Mesendoderm (in vitro differentiated cells): ENCODE data around the gene ZNF333.

Experiments
- DNase-seq: peaks from one replicate; pipeline ENCODE4 v3.0.0; 2013
- H2AK5ac ChIP-seq: 2 replicates; pipeline ENCODE4 v1.6.1; 2013; ENCODE audit warnings: low read length, inconsistent platforms
- H2BK120ac ChIP-seq: 2 replicates; pipeline ENCODE4 v1.6.1; 2013; ENCODE audit warnings: low read depth, mild to moderate bottlenecking, low read length, moderate library complexity, mixed read lengths
- H2BK15ac ChIP-seq: replicated peaks from 2 replicates; pipeline ENCODE4 v1.6.1; 2013; ENCODE audit warnings: low read depth, mild to moderate bottlenecking, moderate library complexity
- H2BK5ac ChIP-seq: 2 replicates; pipeline ENCODE4 v1.6.1; 2013; ENCODE audit warnings: low read length, inconsistent platforms
- H3K18ac ChIP-seq: 2 replicates; pipeline ENCODE4 v1.6.1; 2013; ENCODE audit warnings: mild to moderate bottlenecking, low read length, mixed read lengths
- H3K23ac ChIP-seq: one replicate; pipeline ENCODE4 v1.6.1; 2013; ENCODE audit warnings: low read length
- H3K27ac ChIP-seq: 2 replicates; pipeline ENCODE4 v1.5.1; 2013; ENCODE audit warnings: low read depth, mild to moderate bottlenecking, inconsistent platforms, low read length, moderate library complexity
- H3K27me3 ChIP-seq: 2 replicates; pipeline ENCODE4 v1.6.1; 2013; ENCODE audit warnings: low read length, control low read depth, mild to moderate bottlenecking, inconsistent platforms; ENCODE audit not compliant: insufficient read depth, poor library complexity
- H3K36me3 ChIP-seq: 2 replicates; pipeline ENCODE4 v1.6.1; 2013; ENCODE audit warnings: low read length, inconsistent platforms; ENCODE audit not compliant: control insufficient read depth, insufficient read depth
- H3K4ac ChIP-seq: one replicate; pipeline ENCODE4 v1.6.1; 2013; ENCODE audit warnings: low read depth, mild to moderate bottlenecking, low read length, moderate library complexity
- H3K4me1 ChIP-seq: 2 replicates; pipeline ENCODE4 v1.6.1; 2013; ENCODE audit warnings: low read depth, low read length, inconsistent platforms; ENCODE audit not compliant: control insufficient read depth
- H3K4me2 ChIP-seq: 2 replicates; pipeline ENCODE4 v1.6.1; 2013; ENCODE audit warnings: low read length
- H3K4me3 ChIP-seq: 2 replicates; pipeline ENCODE4 v1.5.1; 2013; ENCODE audit warnings: mild to moderate bottlenecking, low read length
- H3K56ac ChIP-seq: one replicate; pipeline ENCODE4 v1.6.1; 2013; ENCODE audit warnings: low read length
- H3K79me1 ChIP-seq: 2 replicates; pipeline ENCODE4 v1.6.1; 2013; ENCODE audit warnings: low read length, inconsistent platforms
- H3K79me2 ChIP-seq: 2 replicates; pipeline ENCODE4 v1.6.1; 2013; ENCODE audit warnings: mild to moderate bottlenecking, low read length; ENCODE audit not compliant: control insufficient read depth, insufficient read depth
- H3K9ac ChIP-seq: 2 replicates; pipeline ENCODE4 v1.6.1; 2013; ENCODE audit warnings: low read length, inconsistent platforms
- H4K5ac ChIP-seq: one replicate; pipeline ENCODE4 v1.6.1; 2013; ENCODE audit warnings: low read length
- H4K8ac ChIP-seq: one replicate; pipeline ENCODE4 v1.6.1; 2013; ENCODE audit warnings: low read depth, mild to moderate bottlenecking, control low read depth, low read length, moderate library complexity
- WGBS: extraction: QIAGEN DNeasy Blood & Tissue Kit; methylation state at CpG from one replicate; pipeline ENCODE4 v1.1.7; 2013; ENCODE audit warnings: low lambda C conversion rate, missing lambda C conversion rate; ENCODE audit not compliant: insufficient coverage; ENCODE audit errors: extremely low coverage; 5-methylcytosine and 5-hydroxymethylcytosine counted together

ZNF333 gene

DNA sequence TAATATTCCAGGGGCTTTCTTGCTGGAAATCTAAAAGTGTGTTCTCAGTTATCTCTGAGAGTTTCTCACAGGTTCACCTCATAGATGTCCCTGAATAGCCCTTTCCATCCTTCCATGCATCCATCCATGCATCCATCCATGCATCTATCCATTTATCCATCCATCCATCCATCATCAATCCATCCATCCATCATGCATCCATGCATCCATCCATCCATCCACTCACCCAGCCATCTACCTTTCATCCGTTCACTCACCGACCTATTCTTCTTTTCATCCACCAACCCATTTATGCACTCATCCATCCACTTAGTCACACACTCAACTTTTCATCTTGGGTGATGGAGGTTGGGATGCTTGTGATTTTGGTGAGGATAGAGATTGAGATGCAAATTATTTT is 7.8 kb upstream of the ZNF333 start:
- no peak for DNase-seq
- no peak overlapping the region for H3K4me2 ChIP-seq
- no peak overlapping the region for H3K18ac ChIP-seq
- H2AK5ac ChIP-seq: no peak overlapping the region
- H3K23ac ChIP-seq: no peak overlapping the region
- H3K4me3 ChIP-seq: no peak overlapping the region
- H3K4me1 ChIP-seq: no peaks in the 10 kb centered on the region
- WGBS: 100% methylated on average over 2 of the region's 2 CpGs
- no peak overlapping the region for H4K8ac ChIP-seq
- H4K5ac ChIP-seq: no peak overlapping the region
- no peaks in the 10 kb centered on the region for H3K79me1 ChIP-seq
- H2BK5ac ChIP-seq: no peak overlapping the region
- no peaks in the 10 kb centered on the region for H3K79me2 ChIP-seq
- H3K4ac ChIP-seq: no peak overlapping the region
- no peak overlapping the region for H3K9ac ChIP-seq
- no peaks in the 10 kb centered on the region for H3K36me3 ChIP-seq
- H2BK120ac ChIP-seq: no peak overlapping the region
- no peaks in the 10 kb centered on the region for H3K27me3 ChIP-seq
- H2BK15ac ChIP-seq: no peak overlapping the region
- no peak overlapping the region for H3K27ac ChIP-seq
- H3K56ac ChIP-seq: no peak overlapping the region

DNA sequence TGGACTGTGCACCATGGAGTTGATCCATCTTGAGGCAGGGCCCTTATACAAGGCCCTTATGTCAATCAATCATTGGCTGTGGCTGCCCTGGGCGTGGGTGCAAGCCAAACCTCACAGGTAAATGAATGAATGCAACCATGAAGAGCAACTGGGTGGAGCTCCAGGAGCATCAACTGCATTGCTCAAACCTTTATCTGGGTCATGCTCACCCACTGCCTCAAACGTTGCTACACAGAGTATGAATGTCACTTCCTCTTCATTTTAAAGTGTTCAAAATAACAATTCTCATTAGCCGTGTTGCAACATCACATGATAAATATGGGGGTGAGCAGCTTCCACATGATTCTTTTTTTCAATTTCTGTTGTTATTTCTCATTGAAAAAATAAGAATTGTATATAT is 6.4 kb upstream of the ZNF333 start:
- Histone ChIP-seq H3K4me3 (no peak overlapping the region), H3K4me1 (no peaks in the 10 kb centered on the region), H3K27ac (no peak overlapping the region), H3K79me2 (no peaks in the 10 kb centered on the region), H4K8ac (no peak overlapping the region), H2AK5ac (no peak overlapping the region), H2BK15ac (no peak overlapping the region), H3K4me2 (no peak overlapping the region), H3K18ac (no peak overlapping the region), H3K79me1 (no peaks in the 10 kb centered on the region), H3K36me3 (no peaks in the 10 kb centered on the region), H3K9ac (no peak overlapping the region), H4K5ac (no peak overlapping the region), H3K56ac (no peak overlapping the region), H3K23ac (no peak overlapping the region), H3K4ac (no peak overlapping the region), H2BK5ac (no peak overlapping the region), H2BK120ac (no peak overlapping the region), H3K27me3 (no peaks in the 10 kb centered on the region)
- no CpG with 5 or more reads among the region's 3 CpGs for WGBS
- DNase-seq: no peak

DNA sequence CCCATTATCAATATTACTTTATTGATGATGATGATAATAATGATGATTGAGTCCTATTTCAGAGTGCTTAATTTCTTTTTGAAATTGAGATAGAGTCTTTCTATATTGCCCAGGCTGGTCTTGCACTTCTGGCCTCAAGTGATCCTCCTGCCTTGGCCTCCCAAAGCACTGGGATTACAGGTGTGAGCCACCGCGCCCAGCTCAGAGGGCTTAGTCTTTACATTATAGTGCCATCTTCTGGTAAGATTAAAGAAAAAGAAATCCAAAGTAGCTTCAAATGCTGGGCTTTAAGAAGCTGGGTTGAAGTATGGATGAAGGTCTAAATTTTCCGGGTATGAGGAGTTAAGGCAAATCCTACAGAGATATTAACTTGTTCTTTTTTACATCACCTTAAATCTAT is 3.4 kb upstream of the ZNF333 start:
- Histone ChIP-seq H3K4me1 (no peaks in the 10 kb centered on the region), H3K18ac (no peak overlapping the region), H3K23ac (no peak overlapping the region), H4K5ac (no peak overlapping the region), H4K8ac (no peak overlapping the region), H3K79me1 (no peaks in the 10 kb centered on the region), H3K27me3 (no peaks in the 10 kb centered on the region), H2BK120ac (no peak overlapping the region), H3K27ac (no peak overlapping the region), H2BK5ac (no peak overlapping the region), H3K4me3 (no peak overlapping the region), H3K36me3 (no peaks in the 10 kb centered on the region), H3K79me2 (no peaks in the 10 kb centered on the region), H2BK15ac (no peak overlapping the region), H2AK5ac (no peak overlapping the region), H3K4ac (no peak overlapping the region), H3K56ac (no peak overlapping the region), H3K4me2 (no peak overlapping the region), H3K9ac (no peak overlapping the region)
- DNase-seq: peak; percentile 27
- WGBS: no CpG with 5 or more reads among the region's 3 CpGs

DNA sequence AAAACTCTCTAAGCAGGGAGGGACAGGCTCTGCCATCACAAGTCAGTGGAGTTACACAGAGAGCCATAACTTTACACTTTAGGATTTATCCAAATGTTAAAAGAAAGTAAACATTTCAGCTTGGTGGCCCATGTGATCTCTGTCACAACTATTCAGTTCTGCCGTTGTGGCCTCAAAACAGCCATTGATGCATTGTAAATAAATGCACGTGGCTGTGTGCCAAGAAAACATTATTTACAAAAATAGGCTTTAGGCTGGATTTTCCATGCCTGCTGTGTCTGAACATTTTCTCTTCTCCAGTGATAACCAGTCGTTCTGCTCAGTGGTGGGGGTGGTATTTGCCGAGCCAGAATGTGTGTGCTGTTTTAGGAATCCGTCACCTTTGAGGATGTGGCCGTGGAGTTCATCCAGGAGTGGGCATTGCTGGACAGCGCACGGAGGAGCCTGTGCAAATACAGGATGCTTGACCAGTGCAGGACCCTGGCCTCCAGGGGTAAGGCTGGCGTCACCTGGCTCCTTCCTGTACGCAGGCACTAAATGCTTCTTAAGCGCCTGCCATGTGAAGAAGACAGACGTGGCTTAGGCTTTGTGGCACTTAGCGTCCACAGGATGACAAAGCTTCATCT is 4.9 kb downstream of the ZNF333 start:
- Histone ChIP-seq H3K4ac (no peak overlapping the region), H3K79me2 (no peaks in the 10 kb centered on the region), H4K5ac (no peak overlapping the region), H3K4me3 (no peak overlapping the region), H3K18ac (no peak overlapping the region), H3K23ac (no peak overlapping the region), H3K27ac (no peak overlapping the region), H3K79me1 (no peaks in the 10 kb centered on the region), H3K4me1 (no peaks in the 10 kb centered on the region), H2BK5ac (no peak overlapping the region), H2BK120ac (no peak overlapping the region), H3K4me2 (no peak overlapping the region), H3K27me3 (no peaks in the 10 kb centered on the region), H3K36me3 (no peaks in the 10 kb centered on the region), H3K9ac (no peak overlapping the region), H3K56ac (no peak overlapping the region), H4K8ac (no peak overlapping the region), H2BK15ac (no peak overlapping the region), H2AK5ac (no peak overlapping the region)
- WGBS: no CpG with 5 or more reads among the region's 13 CpGs
- DNase-seq: no peak

DNA sequence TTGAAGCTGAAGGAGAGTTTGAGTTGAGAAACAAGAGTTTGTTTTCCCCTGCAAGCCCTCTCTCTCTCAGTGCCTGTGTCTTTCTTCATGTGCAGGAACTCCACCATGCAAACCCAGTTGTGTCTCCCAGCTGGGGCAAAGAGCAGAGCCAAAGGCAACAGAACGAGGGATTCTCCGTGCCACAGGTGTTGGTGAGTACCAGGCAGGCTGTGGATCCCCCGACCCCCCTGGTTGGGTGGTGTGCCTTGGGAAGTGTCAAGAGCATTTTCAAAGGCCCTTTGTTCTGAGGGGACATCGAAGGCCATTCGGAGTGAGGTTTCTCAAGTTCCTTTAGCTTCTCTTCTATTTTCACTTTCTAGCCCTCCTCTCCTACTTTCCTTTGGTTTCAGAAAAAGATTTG is 5.6 kb downstream of the ZNF333 start:
- no peak overlapping the region for H3K9ac ChIP-seq
- H3K79me1 ChIP-seq: no peaks in the 10 kb centered on the region
- H2AK5ac ChIP-seq: no peak overlapping the region
- H3K4me2 ChIP-seq: no peak overlapping the region
- WGBS: no CpG with 5 or more reads among the region's 5 CpGs
- H3K27me3 ChIP-seq: no peaks in the 10 kb centered on the region
- no peak overlapping the region for H2BK120ac ChIP-seq
- H2BK15ac ChIP-seq: no peak overlapping the region
- no peaks in the 10 kb centered on the region for H3K79me2 ChIP-seq
- no peak for DNase-seq
- no peak overlapping the region for H4K8ac ChIP-seq
- H3K36me3 ChIP-seq: peaks cover 4% of the 10 kb centered on the region
- H3K23ac ChIP-seq: no peak overlapping the region
- H3K27ac ChIP-seq: no peak overlapping the region
- H3K56ac ChIP-seq: no peak overlapping the region
- no peak overlapping the region for H3K4ac ChIP-seq
- H2BK5ac ChIP-seq: no peak overlapping the region
- H4K5ac ChIP-seq: no peak overlapping the region
- H3K4me1 ChIP-seq: no peaks in the 10 kb centered on the region
- H3K4me3 ChIP-seq: no peak overlapping the region
- H3K18ac ChIP-seq: no peak overlapping the region

GRCh38 chr19:14699641-14700040 is 9.8 kb downstream of the ZNF333 start:
- Histone ChIP-seq H2BK15ac (no peak overlapping the region), H3K56ac (no peak overlapping the region), H3K18ac (no peak overlapping the region), H4K5ac (no peak overlapping the region), H3K4ac (no peak overlapping the region), H3K27ac (no peak overlapping the region), H3K4me1 (no peaks in the 10 kb centered on the region), H3K36me3 (peaks cover 7% of the 10 kb centered on the region), H3K4me2 (no peak overlapping the region), H3K23ac (no peak overlapping the region), H3K4me3 (no peak overlapping the region), H2AK5ac (no peak overlapping the region), H3K79me2 (no peaks in the 10 kb centered on the region), H3K79me1 (no peaks in the 10 kb centered on the region), H2BK5ac (no peak overlapping the region), H4K8ac (no peak overlapping the region), H3K27me3 (no peaks in the 10 kb centered on the region), H3K9ac (no peak overlapping the region), H2BK120ac (no peak overlapping the region)
- WGBS: no CpG with 5 or more reads among the region's 8 CpGs
- DNase-seq: no peak
